ENCODE measurements around the gene MEOX2.

DNA sequence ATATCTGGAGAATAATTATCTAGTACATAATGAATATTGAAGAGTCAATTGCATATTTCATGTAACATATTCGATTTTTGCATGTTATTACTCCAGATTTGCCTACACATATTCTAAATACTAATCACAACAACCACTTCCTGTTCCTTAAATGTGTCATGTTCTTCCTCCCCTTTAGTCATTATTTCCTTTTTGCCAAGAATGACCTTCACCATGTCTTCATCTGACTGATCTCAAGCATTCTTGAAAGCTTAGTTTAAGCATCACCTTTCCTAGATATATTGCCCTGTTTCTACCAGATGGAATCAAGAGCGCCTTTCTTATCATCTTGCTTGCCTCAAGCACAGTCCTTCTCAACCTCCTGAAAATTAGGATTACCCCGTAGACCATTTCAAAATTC lies 23.5 kb upstream of the MEOX2 start:
- no peak for TF ChIP-seq POLR2AphosphoS5 (IDR thresholded peaks at IDR 0.05)
- TF ChIP-seq, protein P1, sequence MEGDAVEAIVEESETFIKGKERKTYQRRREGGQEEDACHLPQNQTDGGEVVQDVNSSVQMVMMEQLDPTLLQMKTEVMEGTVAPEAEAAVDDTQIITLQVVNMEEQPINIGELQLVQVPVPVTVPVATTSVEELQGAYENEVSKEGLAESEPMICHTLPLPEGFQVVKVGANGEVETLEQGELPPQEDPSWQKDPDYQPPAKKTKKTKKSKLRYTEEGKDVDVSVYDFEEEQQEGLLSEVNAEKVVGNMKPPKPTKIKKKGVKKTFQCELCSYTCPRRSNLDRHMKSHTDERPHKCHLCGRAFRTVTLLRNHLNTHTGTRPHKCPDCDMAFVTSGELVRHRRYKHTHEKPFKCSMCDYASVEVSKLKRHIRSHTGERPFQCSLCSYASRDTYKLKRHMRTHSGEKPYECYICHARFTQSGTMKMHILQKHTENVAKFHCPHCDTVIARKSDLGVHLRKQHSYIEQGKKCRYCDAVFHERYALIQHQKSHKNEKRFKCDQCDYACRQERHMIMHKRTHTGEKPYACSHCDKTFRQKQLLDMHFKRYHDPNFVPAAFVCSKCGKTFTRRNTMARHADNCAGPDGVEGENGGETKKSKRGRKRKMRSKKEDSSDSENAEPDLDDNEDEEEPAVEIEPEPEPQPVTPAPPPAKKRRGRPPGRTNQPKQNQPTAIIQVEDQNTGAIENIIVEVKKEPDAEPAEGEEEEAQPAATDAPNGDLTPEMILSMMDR (IDR thresholded peaks at IDR 0.05), result no peak
